Panc1 (cell line): ENCODE measurements around the gene MAEA. TPM values are rescaled to one million over a fixed set of nuclear protein-coding genes. Genes with fewer than 3 reads are reported as not detected.
A peak's percentile ranks its signal among the peaks of the same experiment; 100 is the strongest.

Source experiments
- ATAC-seq: fragments of 200-7000 bp; cut with Tn5 transposase; 2 replicates; pipeline ENCODE4 v1.9.1; 2020; ENCODE audit warnings: mild to moderate bottlenecking, moderate library complexity
- BruUV-seq: library from RNA; stranded (reverse); fragments of 400-500 nt; replicated peaks from 2 replicates; lab custom pipeline; 2021; lab: Mats Ljungman, UMichigan
- CTCF ChIA-PET: fragments of 300-600 bp; sonication (Branson Sonifier 250); formaldehyde crosslinking; loops from one replicate; lab custom pipeline; 2022; ENCODE audit warnings: antibody characterized with exemption; lab: Charles Lee
- POLR2A ChIA-PET: fragments of 300-600 bp; sonication (Branson Sonifier 250); formaldehyde crosslinking; loops from one replicate; lab custom pipeline; 2022; ENCODE audit warnings: antibody characterized with exemption; lab: Charles Lee
- DNase-seq: peaks from one replicate; pipeline ENCODE4 v3.0.0-alpha.2; 2010; ENCODE audit warnings: low read depth, low spot score
- H3K27ac ChIP-seq: 2 replicates; pipeline ENCODE4 v1.5.1; 2011; ENCODE audit warnings: mild to moderate bottlenecking, low read length, inconsistent platforms
- H3K27me3 ChIP-seq: fragments of 200-500 bp; sonication (Bioruptor generic); 2 replicates; pipeline ENCODE4 v1.6.0; 2014; ENCODE audit warnings: low read length, inconsistent platforms; ENCODE audit not compliant: control insufficient read depth, insufficient read depth
- H3K36me3 ChIP-seq: fragments of 200-500 bp; sonication (Bioruptor generic); 2 replicates; pipeline ENCODE4 v1.5.1; 2014; ENCODE audit warnings: inconsistent platforms, mild to moderate bottlenecking, low read length, moderate library complexity; ENCODE audit not compliant: control insufficient read depth, insufficient read depth
- H3K4me1 ChIP-seq: 2 replicates; pipeline ENCODE4 v1.5.1; 2011; ENCODE audit warnings: inconsistent platforms, mild to moderate bottlenecking, low read length, moderate library complexity; ENCODE audit not compliant: control insufficient read depth, insufficient read depth
- H3K4me3 ChIP-seq, 2 experiments: 2 replicates each; pipeline ENCODE4 v1.5.1; 2011 to 2012; ENCODE audit warnings: low read depth in 2 of 2, low read length in 2 of 2, mild to moderate bottlenecking in 2 of 2, inconsistent platforms in 1 of 2, moderate library complexity in 1 of 2
- H3K9me3 ChIP-seq: fragments of 200-500 bp; sonication (Bioruptor generic); 2 replicates; pipeline ENCODE4 v1.5.1; 2014; ENCODE audit warnings: low read depth, mild to moderate bottlenecking, inconsistent platforms, low read length, moderate library complexity; ENCODE audit not compliant: control insufficient read depth, insufficient read depth
- POLR2AphosphoS5 ChIP-seq: IDR thresholded peaks from 2 replicates; pipeline ENCODE4 v1.6.1; 2012; ENCODE audit warnings: mild to moderate bottlenecking, low read depth, low read length, moderate library complexity
- SIN3A ChIP-seq: IDR thresholded peaks from 2 replicates; pipeline ENCODE4 v1.6.1; 2012; ENCODE audit warnings: low read depth, mild to moderate bottlenecking, low read length, moderate library complexity, borderline replicate concordance; ENCODE audit not compliant: insufficient read depth
- TCF7L2 ChIP-seq: IDR thresholded peaks from 2 replicates; pipeline ENCODE4 v1.6.1; 2011; ENCODE audit warnings: mild to moderate bottlenecking, low read depth, low read length, inconsistent platforms
- in situ Hi-C: cut with HindIII; loops from 2 replicates; pipeline ENCODE4 v1.10.0; 2016; ENCODE audit warnings: low sequenced_read_pairs, low pct_unique_long_range_greater_than_20kb
- intact Hi-C: fragments of 100-400 bp; cut with micrococcal nuclease; formaldehyde crosslinking; loops from one replicate; pipeline ENCODE4 v1.10.0; 2022; ENCODE audit not compliant: unreplicated experiment
- total RNA-seq: library from RNA; stranded (reverse); gene quantifications from one replicate; pipeline ENCODE4 v1.2.1, GENCODE V29; 2021; ENCODE audit not compliant: unreplicated experiment
- TF ChIP-seq, protein P1 (sequence below): fragments of 450-650 bp; IDR thresholded peaks from 2 replicates; pipeline ENCODE4 v1.5.1; 2017; ENCODE audit warnings: mild to moderate bottlenecking
- TF ChIP-seq, protein P2 (sequence below), 2 experiments: IDR thresholded peaks; 2 replicates each; pipeline ENCODE4 v1.6.1; 2011 to 2012; ENCODE audit warnings: low read depth in 2 of 2, control low read depth in 1 of 2, low read length in 1 of 2, mild to moderate bottlenecking in 1 of 2, moderate library complexity in 1 of 2; ENCODE audit not compliant: insufficient read depth in 1 of 2

The MAEA gene
- total RNA-seq, 1 experiment from 2014 or later = 62.3 TPM

DNA sequence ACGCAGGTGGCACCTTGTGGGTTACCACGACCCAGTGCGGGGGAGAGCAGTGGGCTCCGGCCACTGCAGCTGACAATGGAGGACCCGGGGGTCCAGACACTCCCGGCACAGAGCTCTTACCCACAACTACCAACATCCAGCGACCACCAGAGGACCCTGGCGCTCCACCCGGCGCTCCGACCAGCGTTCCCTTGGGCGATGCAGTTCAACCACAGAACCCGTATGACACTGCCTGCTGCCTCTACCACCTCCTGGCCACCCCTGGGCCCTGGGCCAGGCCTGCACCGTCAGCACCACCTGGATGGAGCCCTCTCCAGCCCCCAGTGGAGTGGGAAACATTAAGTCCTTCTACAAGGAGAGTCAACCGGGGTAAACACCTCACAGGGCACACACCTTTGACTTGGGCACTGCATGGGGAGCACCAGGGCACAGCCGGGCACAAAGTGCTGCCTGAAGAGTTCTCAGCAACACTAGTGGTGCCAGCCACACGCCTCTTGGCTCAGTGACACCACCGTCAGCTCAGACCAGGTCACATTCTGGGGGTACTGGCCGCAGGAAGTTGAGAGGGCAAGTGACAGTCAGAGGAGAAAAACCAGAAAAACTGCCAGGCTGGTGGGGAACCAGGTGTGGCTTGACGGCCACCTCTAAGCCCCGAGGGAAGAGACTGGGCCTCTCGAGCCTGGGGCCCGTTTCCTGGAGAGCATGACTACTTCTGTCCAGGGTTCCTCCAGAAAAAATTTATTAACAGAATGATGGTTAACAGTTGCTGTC lies 43.4 kb upstream of the MAEA start:
- intact Hi-C loops = no loop called here
- Histone ChIP-seq H3K27me3 (no peaks in the 10 kb centered on the region), H3K27ac (peak overlapping the region; percentile 79), H3K4me3 (no peak overlapping the region; a peak in 2 of 4 replicates), H3K36me3 (peaks cover 2% of the 10 kb centered on the region; the same call in 1 of the 2 replicates), H3K9me3 (peaks cover 10% of the 10 kb centered on the region; the same call in 1 of the 2 replicates), H3K4me1 (peaks cover 13% of the 10 kb centered on the region)
- ATAC-seq (no peak), DNase-seq (no peak)
- in situ Hi-C loops = no loop called here
- POLR2A ChIA-PET = no interaction called here
- TF ChIP-seq TCF7L2 (no peak), POLR2AphosphoS5 (no peak), SIN3A (no peak)
- TF ChIP-seq, protein P1, sequence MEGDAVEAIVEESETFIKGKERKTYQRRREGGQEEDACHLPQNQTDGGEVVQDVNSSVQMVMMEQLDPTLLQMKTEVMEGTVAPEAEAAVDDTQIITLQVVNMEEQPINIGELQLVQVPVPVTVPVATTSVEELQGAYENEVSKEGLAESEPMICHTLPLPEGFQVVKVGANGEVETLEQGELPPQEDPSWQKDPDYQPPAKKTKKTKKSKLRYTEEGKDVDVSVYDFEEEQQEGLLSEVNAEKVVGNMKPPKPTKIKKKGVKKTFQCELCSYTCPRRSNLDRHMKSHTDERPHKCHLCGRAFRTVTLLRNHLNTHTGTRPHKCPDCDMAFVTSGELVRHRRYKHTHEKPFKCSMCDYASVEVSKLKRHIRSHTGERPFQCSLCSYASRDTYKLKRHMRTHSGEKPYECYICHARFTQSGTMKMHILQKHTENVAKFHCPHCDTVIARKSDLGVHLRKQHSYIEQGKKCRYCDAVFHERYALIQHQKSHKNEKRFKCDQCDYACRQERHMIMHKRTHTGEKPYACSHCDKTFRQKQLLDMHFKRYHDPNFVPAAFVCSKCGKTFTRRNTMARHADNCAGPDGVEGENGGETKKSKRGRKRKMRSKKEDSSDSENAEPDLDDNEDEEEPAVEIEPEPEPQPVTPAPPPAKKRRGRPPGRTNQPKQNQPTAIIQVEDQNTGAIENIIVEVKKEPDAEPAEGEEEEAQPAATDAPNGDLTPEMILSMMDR = no peak
- TF ChIP-seq, protein P2, sequence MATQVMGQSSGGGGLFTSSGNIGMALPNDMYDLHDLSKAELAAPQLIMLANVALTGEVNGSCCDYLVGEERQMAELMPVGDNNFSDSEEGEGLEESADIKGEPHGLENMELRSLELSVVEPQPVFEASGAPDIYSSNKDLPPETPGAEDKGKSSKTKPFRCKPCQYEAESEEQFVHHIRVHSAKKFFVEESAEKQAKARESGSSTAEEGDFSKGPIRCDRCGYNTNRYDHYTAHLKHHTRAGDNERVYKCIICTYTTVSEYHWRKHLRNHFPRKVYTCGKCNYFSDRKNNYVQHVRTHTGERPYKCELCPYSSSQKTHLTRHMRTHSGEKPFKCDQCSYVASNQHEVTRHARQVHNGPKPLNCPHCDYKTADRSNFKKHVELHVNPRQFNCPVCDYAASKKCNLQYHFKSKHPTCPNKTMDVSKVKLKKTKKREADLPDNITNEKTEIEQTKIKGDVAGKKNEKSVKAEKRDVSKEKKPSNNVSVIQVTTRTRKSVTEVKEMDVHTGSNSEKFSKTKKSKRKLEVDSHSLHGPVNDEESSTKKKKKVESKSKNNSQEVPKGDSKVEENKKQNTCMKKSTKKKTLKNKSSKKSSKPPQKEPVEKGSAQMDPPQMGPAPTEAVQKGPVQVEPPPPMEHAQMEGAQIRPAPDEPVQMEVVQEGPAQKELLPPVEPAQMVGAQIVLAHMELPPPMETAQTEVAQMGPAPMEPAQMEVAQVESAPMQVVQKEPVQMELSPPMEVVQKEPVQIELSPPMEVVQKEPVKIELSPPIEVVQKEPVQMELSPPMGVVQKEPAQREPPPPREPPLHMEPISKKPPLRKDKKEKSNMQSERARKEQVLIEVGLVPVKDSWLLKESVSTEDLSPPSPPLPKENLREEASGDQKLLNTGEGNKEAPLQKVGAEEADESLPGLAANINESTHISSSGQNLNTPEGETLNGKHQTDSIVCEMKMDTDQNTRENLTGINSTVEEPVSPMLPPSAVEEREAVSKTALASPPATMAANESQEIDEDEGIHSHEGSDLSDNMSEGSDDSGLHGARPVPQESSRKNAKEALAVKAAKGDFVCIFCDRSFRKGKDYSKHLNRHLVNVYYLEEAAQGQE (IDR thresholded peaks at IDR 0.05; ENCODE audit: insufficient read depth in 1 of 2, low read depth in 2 of 2, low read length in 1 of 2) = no peak
- BruUV-seq = TSS peak; percentile 74
- CTCF ChIA-PET = no interaction called here

DNA sequence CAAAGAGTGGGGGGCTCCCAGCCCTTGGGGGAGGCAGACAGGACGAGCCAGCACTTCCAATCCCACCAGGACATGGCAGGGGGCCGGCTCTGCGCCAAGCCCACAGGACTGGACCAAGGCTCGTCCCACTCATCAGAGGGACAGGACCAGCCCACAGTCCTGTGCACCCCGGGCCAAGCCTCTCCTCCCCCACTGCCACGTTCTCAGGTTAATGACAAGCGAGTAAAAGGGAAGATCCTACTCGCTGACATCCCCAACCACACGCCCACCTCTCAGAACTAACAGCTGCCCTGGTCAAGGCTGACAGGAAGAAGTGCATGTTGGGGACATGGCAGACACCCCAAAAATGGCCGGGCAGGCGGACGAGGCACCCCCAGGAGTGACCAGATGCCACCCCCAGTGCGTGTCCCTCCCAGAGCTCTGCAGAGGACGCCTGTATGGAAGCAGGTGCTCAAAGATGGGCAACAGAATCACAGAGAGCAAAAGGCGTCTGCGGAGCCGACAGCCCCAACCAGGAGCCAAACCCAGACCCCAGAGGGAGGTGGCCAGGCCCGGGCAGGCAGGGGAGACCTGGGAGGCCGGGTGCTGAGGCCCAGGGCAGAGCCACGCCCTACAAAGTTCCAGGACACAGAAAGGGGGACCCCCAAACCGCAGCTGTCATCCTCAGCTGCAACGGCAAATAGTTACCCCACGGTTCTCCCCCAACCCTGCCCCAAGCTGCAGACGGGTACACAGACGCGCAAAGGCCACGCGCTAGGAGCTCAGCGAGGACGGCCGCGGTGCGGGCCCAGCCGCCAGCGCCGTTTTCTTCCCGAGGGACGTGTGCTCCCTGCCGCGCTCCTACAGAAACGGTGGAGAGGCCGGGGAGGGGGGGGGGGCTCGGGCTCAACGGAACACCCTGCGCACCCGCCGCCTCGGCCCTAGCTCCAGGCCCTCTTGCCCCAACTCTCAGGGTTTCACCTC lies 42.5 kb upstream of the MAEA start:
- no TSS peak for BruUV-seq
- Histone ChIP-seq H3K36me3 (peaks cover 2% of the 10 kb centered on the region; the same call in 1 of the 2 replicates), H3K4me1 (peaks cover 13% of the 10 kb centered on the region), H3K27me3 (no peaks in the 10 kb centered on the region), H3K9me3 (peaks cover 10% of the 10 kb centered on the region; the same call in 1 of the 2 replicates), H3K27ac (peak overlapping the region; percentile 79), H3K4me3 (peak overlapping the region; percentile 71 to 73)
- ATAC-seq = no peak
- TF ChIP-seq, protein P2 (IDR thresholded peaks at IDR 0.05; ENCODE audit: insufficient read depth in 1 of 2, low read depth in 2 of 2, low read length in 1 of 2) = no peak
- no peak for TF ChIP-seq TCF7L2
- TF ChIP-seq, protein P1 = no peak
- no peak for TF ChIP-seq POLR2AphosphoS5
- no peak for TF ChIP-seq SIN3A
- ChIA-PET CTCF (no interaction called here), POLR2A (no interaction called here)
- no peak for DNase-seq
- in situ Hi-C loops = no loop called here
- intact Hi-C loops = no loop called here
